IMR-90 (cell line): ENCODE measurements around the gene SMC1B.

Experiments used
- MXI1 ChIP-seq: IDR thresholded peaks from 2 replicates; pipeline ENCODE4 v1.6.1; 2012; ENCODE audit warnings: low read depth, mild to moderate bottlenecking, low read length, moderate library complexity, borderline replicate concordance
- TF ChIP-seq, protein P1 (sequence below): conservative IDR thresholded peaks from 2 replicates; pipeline ENCODE4 v1.5.1; 2012; ENCODE audit warnings: mild to moderate bottlenecking, low read depth, low read length, improper control_type of control experiment

DNA sequence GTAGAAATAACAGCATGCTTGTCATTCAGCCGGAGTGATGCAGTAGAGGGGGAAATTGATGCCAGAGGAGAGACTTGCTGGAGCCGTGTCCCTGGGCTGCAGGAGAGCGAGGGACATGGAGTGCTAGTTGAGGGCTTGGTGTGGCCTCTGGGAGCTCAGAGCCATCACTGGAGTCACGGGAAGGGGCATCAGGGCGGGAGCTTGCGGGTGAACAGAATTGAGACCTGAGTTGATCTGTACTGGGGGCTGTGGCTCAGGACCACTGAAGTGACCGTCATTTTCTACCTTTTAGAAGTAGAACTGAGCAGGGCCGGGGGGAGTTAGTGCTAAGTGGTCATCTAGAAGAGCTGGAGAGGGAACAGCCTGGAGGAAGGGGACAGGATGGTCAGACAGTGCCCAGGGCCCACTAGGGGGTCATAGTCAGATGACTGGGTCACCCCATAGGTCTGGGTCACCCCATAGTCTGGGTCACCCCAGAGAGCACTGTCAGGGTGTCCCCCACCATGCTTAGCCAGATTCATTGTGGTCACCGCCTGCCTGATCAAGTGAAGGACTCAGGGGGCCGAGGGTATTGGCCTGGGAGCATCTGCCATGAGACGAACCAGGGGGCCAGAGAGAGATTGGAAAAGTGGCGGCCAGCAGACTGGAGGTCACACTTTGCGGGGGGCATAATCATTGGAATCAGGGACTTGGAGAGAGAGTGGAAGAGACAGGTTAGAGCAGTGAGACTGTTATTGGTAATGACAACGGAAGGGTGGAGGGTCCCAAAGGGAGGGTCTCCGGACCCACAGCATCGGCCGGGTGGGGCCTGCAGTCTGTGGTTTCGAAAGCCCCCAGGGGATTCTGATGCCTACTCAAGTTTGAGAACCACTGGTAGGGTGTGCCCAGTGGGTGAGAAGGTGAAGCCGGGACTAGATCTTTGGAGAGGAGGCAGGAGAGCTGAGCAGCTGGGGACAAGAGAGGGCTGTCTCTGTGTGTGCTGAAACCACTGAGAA is 15.3 kb upstream of the SMC1B start:
- TF ChIP-seq, protein P1, sequence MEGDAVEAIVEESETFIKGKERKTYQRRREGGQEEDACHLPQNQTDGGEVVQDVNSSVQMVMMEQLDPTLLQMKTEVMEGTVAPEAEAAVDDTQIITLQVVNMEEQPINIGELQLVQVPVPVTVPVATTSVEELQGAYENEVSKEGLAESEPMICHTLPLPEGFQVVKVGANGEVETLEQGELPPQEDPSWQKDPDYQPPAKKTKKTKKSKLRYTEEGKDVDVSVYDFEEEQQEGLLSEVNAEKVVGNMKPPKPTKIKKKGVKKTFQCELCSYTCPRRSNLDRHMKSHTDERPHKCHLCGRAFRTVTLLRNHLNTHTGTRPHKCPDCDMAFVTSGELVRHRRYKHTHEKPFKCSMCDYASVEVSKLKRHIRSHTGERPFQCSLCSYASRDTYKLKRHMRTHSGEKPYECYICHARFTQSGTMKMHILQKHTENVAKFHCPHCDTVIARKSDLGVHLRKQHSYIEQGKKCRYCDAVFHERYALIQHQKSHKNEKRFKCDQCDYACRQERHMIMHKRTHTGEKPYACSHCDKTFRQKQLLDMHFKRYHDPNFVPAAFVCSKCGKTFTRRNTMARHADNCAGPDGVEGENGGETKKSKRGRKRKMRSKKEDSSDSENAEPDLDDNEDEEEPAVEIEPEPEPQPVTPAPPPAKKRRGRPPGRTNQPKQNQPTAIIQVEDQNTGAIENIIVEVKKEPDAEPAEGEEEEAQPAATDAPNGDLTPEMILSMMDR, result no peak
- TF ChIP-seq MXI1, result no peak
